Fibroblast of pulmonary artery (primary cell): ENCODE data around the gene CD163L1.

Experiments used
- DNase-seq: peaks from one replicate; pipeline ENCODE4 v3.0.0-alpha.2; 2010; ENCODE audit warnings: low read depth
- H3K4me3 ChIP-seq: replicated peaks from 2 replicates; pipeline ENCODE4 v1.5.1; 2011; ENCODE audit warnings: low read depth, mild to moderate bottlenecking, control low read depth, low read length, moderate library complexity
- TF ChIP-seq, protein P1 (sequence below): IDR thresholded peaks from 2 replicates; pipeline ENCODE4 v1.5.1; 2011; ENCODE audit warnings: mild to moderate bottlenecking, control low read depth, low read length, inconsistent platforms; ENCODE audit errors: missing control alignments

The CD163L1 gene

DNA sequence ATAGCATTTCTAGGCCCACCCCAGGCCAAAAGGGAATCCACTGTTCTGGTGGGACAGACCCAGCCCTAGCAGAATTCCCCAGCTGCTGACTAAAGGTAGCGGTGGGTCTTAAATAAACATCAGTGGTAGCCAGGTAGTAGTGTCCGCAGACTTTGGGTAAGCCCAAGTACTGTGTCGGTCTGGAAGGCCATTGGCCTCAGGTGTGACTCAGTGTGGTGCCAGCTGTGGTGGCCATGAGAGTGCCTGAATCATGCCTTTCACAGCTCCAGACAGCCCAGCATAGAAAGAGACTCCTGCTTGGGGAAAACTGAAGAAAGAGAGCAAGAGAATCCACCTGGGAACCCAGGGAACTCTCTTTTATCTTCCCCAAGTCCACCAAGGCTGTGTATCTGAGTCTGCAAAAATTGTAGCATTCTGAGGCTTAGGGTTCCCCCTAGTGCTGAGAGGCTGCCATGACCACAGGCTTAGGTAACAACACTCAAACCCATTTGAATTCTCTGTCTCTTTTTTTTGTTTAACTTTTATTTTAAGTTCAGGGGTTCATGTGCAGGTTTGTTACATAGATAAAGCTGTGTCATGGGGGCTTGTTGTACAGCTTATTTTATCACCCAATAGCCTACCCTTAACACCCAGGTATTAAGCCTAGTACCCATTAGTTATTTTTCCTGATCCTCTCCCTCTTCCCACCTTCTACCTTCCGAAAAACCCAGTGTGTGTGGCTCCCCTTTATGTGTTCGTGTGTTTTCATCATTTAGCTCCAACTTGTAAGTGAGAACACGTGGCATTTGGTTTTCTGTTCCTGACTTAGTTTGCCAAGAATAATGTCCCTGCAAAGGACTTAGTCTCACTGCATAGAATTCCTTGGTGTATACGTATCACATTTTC lies 16.7 kb upstream of the CD163L1 start:
- no peak overlapping the region for H3K4me3 ChIP-seq
- TF ChIP-seq, protein P1, sequence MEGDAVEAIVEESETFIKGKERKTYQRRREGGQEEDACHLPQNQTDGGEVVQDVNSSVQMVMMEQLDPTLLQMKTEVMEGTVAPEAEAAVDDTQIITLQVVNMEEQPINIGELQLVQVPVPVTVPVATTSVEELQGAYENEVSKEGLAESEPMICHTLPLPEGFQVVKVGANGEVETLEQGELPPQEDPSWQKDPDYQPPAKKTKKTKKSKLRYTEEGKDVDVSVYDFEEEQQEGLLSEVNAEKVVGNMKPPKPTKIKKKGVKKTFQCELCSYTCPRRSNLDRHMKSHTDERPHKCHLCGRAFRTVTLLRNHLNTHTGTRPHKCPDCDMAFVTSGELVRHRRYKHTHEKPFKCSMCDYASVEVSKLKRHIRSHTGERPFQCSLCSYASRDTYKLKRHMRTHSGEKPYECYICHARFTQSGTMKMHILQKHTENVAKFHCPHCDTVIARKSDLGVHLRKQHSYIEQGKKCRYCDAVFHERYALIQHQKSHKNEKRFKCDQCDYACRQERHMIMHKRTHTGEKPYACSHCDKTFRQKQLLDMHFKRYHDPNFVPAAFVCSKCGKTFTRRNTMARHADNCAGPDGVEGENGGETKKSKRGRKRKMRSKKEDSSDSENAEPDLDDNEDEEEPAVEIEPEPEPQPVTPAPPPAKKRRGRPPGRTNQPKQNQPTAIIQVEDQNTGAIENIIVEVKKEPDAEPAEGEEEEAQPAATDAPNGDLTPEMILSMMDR: peak; percentile 97
- DNase-seq: peak; percentile 68

DNA sequence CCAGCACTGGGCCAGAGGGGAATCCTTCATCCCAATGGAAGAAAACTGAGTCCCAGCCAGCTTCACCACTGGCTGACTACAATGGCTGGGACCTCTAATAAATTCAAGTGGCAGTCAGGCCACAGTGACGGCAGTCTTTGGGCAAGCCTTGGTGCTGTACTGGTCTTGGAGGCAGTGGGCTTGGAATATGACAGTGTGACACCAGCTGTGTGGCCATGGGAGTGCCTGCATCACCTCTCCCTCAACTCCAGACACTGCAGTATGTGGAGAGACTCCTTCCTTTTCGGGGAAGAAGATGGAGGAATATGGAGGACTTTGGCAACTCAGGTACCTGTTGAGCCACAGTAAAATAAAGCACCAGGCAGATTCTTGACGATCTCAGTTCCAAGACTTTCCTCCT lies 16.0 kb upstream of the CD163L1 start:
- TF ChIP-seq, protein P1: no peak
- no peak for DNase-seq
- H3K4me3 ChIP-seq: no peak overlapping the region

DNA sequence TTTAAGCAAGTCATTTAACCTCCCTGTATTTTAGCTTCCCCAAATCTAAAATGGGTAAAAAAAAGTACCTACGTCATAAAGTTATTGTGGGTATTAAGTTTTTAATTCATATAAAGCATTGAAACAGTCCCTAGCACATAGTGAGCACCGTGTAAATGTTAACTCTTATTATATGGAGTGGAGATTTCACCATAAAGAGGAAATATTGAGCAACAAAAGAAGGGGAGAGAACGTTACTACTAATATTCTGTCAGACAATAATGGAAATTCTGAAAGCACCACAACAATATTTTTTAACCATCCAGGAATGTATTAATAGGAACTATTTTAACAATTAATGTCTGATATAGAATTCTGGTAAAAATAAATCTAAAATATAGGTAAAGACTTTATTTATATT lies 7.8 kb upstream of the CD163L1 start:
- no peak overlapping the region for H3K4me3 ChIP-seq
- DNase-seq: no peak
- TF ChIP-seq, protein P1: no peak

DNA sequence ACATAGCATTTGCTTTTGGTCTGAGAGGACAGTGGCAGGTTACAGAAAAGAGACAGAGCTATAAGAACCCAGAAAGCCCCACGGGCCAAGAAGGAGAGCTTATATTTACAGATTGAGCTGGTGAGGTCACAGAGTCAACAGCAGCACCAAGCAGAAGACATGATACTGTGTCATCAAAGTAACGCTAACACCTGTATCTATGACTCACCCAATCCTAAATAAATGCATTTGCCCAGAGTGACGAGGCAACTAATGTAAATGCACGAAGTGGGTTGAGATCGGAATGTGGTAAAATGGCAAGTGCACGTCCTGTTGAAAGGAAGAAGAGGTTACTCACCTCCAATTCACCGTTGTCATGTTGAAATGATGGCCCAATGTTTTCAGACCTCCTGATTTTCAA lies 6.7 kb upstream of the CD163L1 start:
- TF ChIP-seq, protein P1: no peak
- DNase-seq: no peak
- no peak overlapping the region for H3K4me3 ChIP-seq

DNA sequence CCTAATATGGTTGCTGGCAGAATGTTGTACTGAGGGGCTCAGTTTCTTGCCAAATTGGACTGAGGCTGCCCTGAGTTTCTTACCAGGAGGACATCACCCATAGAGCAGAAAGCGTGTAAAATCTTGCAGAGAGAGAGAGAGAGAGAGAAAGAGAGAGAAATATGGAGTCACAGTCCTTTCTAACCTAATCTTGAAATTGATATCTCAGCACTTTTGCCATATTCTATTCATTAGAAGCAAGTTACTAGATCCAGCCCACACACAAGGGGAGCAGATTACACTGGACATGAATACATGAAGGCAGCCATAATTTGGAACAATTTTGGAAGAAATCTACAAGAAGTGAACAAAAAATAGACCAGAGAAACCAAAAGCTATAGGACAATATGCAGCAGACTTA lies 4.1 kb upstream of the CD163L1 start:
- no peak for DNase-seq
- no peak overlapping the region for H3K4me3 ChIP-seq
- TF ChIP-seq, protein P1: no peak

DNA sequence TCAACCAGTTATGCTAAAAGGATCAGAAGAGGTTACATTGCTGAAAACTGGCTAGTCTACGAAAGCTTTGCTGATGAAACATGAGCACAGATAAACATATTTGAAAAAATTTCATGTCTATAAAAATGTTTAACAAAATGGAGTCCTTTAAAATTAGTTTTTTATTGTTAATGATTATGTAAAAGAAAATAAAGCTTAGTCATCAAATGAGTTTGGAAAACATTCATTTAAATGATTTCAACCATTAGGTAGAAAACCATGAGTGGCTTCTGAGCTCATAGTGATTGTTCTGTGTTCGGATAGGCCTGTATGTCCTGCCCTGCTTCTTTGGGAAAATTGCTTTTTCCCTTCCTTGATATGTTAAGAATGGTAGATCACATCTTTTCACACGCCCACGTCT lies 584 bp upstream of the CD163L1 start:
- no peak for DNase-seq
- no peak overlapping the region for H3K4me3 ChIP-seq
- TF ChIP-seq, protein P1: no peak

DNA sequence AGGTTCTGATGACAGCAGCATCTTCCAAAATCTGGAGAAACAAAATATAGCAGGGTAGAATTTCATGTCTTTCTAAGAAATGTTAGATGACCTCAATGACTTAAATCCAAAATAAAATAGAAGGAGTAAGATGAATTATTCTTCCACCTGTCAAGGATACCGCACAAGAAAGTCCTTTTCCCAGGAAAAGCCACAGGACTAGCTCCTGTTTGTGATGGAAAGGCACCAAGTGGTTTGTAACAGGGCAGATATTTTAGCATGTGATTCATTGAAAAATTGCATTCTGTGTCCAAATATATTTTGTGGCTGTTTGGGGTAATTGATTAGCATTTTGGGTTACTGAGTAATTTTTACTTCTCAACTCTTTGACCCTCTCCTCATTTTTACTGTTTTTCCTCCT lies 2.7 kb downstream of the CD163L1 start:
- TF ChIP-seq, protein P1: no peak
- no peak overlapping the region for H3K4me3 ChIP-seq

More for the DNA sequence above, 2.7 kb downstream of the CD163L1 start:
- DNase-seq: no peak
